Measurements from ENCODE around the gene GSTA1. TPM values are rescaled to one million over a fixed set of nuclear protein-coding genes. Genes with fewer than 3 reads are reported as not detected.
"Not testable (repeated sequence)": the region's sequence is repeated elsewhere in the genome, so short reads cannot be mapped to it uniquely, and the experiment has no call there.

GSTA1 gene
- total RNA-seq, 4 donors from 2014 or later, result 1.9 TPM; not detected in 3

DNA sequence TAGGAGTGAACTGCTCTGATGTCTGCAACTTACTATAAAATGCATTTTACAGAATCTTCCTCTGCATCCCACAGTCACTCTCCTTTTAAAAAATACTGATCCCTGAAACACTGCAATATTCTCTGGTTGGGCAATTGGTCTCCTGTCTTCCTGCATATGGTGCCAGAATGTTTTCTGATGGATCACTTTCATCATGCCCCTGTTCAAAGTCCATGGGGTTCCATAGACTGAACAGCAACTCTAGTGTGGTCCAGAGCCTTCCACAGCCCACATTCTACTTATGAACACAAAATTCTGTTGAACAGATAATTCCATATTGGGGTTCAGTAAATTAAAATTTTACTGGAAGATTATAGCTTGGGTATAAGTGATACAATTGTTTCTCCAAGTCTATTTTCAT is 51.3 kb downstream of the GSTA1 start:
- Histone ChIP-seq H3K27me3 (no peaks in the 10 kb centered on the region), H3K27ac (no peak overlapping the region), H3K4me3 (replicated peaks in 1 of 3) (no peak overlapping the region), H3K4me1 (peaks cover 0 to 3% of the 10 kb centered on the region in 2 donors), H3K36me3 (no peaks in the 10 kb centered on the region), H3K9me3 (no peaks in the 10 kb centered on the region)
- intact Hi-C loops (cut with DNase I), result no loop called here
- no peak for DNase-seq
- TF ChIP-seq, protein P1, sequence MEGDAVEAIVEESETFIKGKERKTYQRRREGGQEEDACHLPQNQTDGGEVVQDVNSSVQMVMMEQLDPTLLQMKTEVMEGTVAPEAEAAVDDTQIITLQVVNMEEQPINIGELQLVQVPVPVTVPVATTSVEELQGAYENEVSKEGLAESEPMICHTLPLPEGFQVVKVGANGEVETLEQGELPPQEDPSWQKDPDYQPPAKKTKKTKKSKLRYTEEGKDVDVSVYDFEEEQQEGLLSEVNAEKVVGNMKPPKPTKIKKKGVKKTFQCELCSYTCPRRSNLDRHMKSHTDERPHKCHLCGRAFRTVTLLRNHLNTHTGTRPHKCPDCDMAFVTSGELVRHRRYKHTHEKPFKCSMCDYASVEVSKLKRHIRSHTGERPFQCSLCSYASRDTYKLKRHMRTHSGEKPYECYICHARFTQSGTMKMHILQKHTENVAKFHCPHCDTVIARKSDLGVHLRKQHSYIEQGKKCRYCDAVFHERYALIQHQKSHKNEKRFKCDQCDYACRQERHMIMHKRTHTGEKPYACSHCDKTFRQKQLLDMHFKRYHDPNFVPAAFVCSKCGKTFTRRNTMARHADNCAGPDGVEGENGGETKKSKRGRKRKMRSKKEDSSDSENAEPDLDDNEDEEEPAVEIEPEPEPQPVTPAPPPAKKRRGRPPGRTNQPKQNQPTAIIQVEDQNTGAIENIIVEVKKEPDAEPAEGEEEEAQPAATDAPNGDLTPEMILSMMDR (IDR thresholded peaks at IDR 0.05), result no peak
- no peak for TF ChIP-seq POLR2A (IDR thresholded peaks at IDR 0.05)

DNA sequence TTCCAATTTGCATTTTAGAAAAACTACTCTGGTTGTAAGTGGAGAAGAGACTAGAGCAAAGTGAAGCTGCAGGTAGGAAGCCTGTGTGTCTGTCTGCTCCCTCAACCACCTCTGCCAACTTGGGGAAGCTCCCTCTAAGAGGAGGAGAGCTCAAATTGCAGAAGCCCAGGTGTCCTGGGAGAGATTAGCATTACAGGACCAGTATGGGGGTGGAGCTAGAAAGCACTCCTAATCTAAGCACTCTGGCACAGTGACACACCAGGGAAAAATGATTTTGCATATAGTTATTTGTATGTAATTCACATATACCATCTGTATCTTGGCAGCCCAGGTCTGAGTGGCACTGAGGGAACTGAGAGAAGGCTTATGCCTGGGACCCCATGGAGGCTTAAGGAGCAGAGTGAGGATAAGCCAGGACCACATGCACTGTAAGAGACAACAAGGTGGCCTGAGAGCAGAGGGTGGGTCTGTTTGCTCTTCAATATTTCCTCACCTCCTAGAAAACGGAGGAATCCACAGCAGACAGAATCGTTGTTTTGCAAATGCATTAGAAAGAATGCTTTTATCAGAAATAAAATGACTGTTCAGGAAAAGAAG is 54.0 kb downstream of the GSTA1 start:
- no peak for DNase-seq
- Histone ChIP-seq H3K9me3 (no peaks in the 10 kb centered on the region), H3K27me3 (no peaks in the 10 kb centered on the region), H3K4me1 (peaks cover 0 to 2% of the 10 kb centered on the region in 2 donors), H3K36me3 (no peaks in the 10 kb centered on the region), H3K27ac (no peak overlapping the region), H3K4me3 (replicated peaks in 1 of 3) (no peak overlapping the region)
- TF ChIP-seq, protein P1 (IDR thresholded peaks at IDR 0.05), result no peak
- TF ChIP-seq POLR2A (IDR thresholded peaks at IDR 0.05), result no peak
- intact Hi-C loops (cut with DNase I), result no loop called here
- WGBS, 2 donors, result 66 to 71% methylated on average over 2 of the region's 2 CpGs

DNA sequence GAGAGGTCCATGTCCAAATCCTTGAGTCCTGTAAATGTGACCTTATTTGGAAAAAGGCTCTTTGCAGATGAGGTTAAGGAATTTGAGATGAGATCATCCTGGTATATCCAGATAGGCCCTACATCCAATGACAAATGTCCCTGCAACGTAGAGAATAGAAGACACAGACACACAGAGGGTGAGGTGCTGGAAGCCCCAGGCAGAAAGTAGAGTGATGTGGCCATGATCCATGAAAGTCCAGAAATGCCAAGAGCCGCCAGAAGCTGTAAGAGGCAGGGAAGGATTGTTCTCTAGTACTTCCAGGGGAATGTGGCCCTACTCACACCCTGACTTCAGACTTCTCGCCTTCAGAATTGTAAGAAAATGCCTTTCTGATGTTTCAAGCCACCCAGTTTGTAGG is 56.3 kb downstream of the GSTA1 start:
- not testable (repeated sequence) for DNase-seq, H3K27me3 ChIP-seq
- WGBS, 2 donors, result 84 to 91% methylated on average over 3 of the region's 3 CpGs

DNA sequence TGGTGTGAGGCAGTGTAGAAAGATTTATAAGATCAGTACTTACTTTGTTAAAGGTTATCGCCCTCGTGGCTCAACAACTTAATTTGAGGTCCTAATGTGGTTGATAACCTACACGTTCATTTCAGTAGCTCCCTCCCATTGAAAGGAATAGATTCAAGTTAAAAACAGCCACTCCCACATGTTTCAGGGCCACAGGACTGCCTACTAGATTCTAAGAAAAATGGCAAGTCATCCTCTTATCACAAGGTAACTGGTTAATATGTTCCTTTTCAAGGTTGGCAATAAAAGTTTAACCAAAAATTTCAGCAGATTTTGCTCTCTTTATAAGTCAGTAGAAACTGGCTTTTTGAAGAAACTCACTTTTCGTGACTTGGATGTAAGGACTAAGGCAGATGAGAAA is 57.4 kb downstream of the GSTA1 start:
- TF ChIP-seq POLR2A (IDR thresholded peaks at IDR 0.05), result no peak
- TF ChIP-seq, protein P1 (IDR thresholded peaks at IDR 0.05), result no peak
- intact Hi-C loops (cut with DNase I), result no loop called here
- Histone ChIP-seq H3K27ac (no peak overlapping the region), H3K36me3 (no peaks in the 10 kb centered on the region), H3K4me1 (no peaks in the 10 kb centered on the region), H3K27me3 (no peaks in the 10 kb centered on the region), H3K9me3 (no peaks in the 10 kb centered on the region), H3K4me3 (replicated peaks in 1 of 3) (no peak overlapping the region)
- no peak for DNase-seq
- WGBS, 2 donors, result 83 to 85% methylated on average over 4 of the region's 4 CpGs

More for the DNA sequence above, 56.3 kb downstream of the GSTA1 start:
- intact Hi-C loops (cut with DNase I); H3K4me3 ChIP-seq (replicated peaks in 1 of 3); H3K9me3 ChIP-seq; H3K4me1 ChIP-seq; H3K27ac ChIP-seq; H3K36me3 ChIP-seq: not testable (repeated sequence)

DNA sequence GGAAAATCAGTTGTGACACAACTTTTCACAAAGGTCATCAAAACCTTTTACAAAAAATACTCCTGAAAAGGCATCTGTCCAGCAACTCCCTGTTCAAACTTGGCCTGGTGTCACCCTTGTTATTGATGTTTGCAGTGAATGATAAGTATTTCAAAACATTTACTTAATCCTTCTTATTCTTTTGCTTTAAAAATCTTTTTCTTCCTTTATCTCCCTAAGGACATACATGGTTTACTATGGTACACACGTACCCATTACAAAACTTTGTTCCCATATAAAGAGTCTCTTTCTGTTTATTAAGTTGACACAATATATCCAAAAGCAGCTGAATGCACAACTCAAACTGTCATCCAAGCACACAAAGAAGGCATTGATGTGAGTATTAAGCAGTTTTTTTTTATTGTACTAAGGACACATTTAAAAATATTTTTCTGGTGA is 57.8 kb downstream of the GSTA1 start:
- no peak overlapping the region for H3K27ac ChIP-seq
- TF ChIP-seq, protein P1 (IDR thresholded peaks at IDR 0.05), result no peak
- TF ChIP-seq POLR2A (IDR thresholded peaks at IDR 0.05), result no peak
- WGBS, 2 donors, result 72 to 87% methylated on average over 1 of the region's 1 CpG
- H3K4me1 ChIP-seq, result no peaks in the 10 kb centered on the region
- no peaks in the 10 kb centered on the region for H3K9me3 ChIP-seq
- H3K27me3 ChIP-seq, result no peaks in the 10 kb centered on the region
- no peak for DNase-seq
- intact Hi-C loops (cut with DNase I), result no loop called here
- H3K4me3 ChIP-seq (replicated peaks in 1 of 3), result no peak overlapping the region
- H3K36me3 ChIP-seq, result no peaks in the 10 kb centered on the region
